Measurements from ENCODE around the gene DOCK8.

DOCK8 gene

GRCh38 chr9:450561-450960, 235.9 kb downstream of the DOCK8 start:
- in situ Hi-C loops (cut with MboI; ENCODE audit: low sequenced_read_pairs): no loop called here

- in situ Hi-C loops (cut with MboI; ENCODE audit: low sequenced_read_pairs): no loop called here
Observed at GRCh38 chr9:453832-454231, 239.2 kb downstream of the DOCK8 start.

- in situ Hi-C loops (cut with MboI; ENCODE audit: low sequenced_read_pairs): no loop called here
Observed at GRCh38 chr9:456365-456764, 241.7 kb downstream of the DOCK8 start.

GRCh38 chr9:458590-458989, 243.9 kb downstream of the DOCK8 start:
- in situ Hi-C loops (cut with MboI; ENCODE audit: low sequenced_read_pairs): no loop called here

GRCh38 chr9:459491-460444, 245.1 kb downstream of the DOCK8 start:
- in situ Hi-C loops (cut with MboI; ENCODE audit: low sequenced_read_pairs): no loop called here

GRCh38 chr9:462121-462520, 247.5 kb downstream of the DOCK8 start:
- in situ Hi-C loops (cut with MboI; ENCODE audit: low sequenced_read_pairs): no loop called here

GRCh38 chr9:462606-463005, 247.9 kb downstream of the DOCK8 start:
- in situ Hi-C loops (cut with MboI; ENCODE audit: low sequenced_read_pairs): no loop called here

- in situ Hi-C loops (cut with MboI; ENCODE audit: low sequenced_read_pairs): no loop called here
Observed at GRCh38 chr9:463455-464171, 248.9 kb downstream of the DOCK8 start.

- in situ Hi-C loops (cut with MboI; ENCODE audit: low sequenced_read_pairs): no loop called here
Observed at GRCh38 chr9:466747-467146, 252.1 kb downstream of the DOCK8 start.

GRCh38 chr9:468766-469426, 254.2 kb downstream of the DOCK8 start:
- in situ Hi-C loops (cut with MboI; ENCODE audit: low sequenced_read_pairs): no loop called here

GRCh38 chr9:469672-470551, 255.2 kb downstream of the DOCK8 start:
- in situ Hi-C loops (cut with MboI; ENCODE audit: low sequenced_read_pairs): no loop called here

GRCh38 chr9:470552-471194, 256.0 kb downstream of the DOCK8 start:
- in situ Hi-C loops (cut with MboI; ENCODE audit: low sequenced_read_pairs): no loop called here

- in situ Hi-C loops (cut with MboI; ENCODE audit: low sequenced_read_pairs): no loop called here
Observed at GRCh38 chr9:471320-471719, 256.7 kb downstream of the DOCK8 start.

- in situ Hi-C loops (cut with MboI; ENCODE audit: low sequenced_read_pairs): no loop called here
Observed at GRCh38 chr9:472479-473075, 257.9 kb downstream of the DOCK8 start.

GRCh38 chr9:477193-477592, 262.5 kb downstream of the DOCK8 start:
- in situ Hi-C loops (cut with MboI; ENCODE audit: low sequenced_read_pairs): no loop called here

- in situ Hi-C loops (cut with MboI; ENCODE audit: low sequenced_read_pairs): no loop called here
Observed at GRCh38 chr9:479304-479970, 264.8 kb downstream of the DOCK8 start.

- in situ Hi-C loops (cut with MboI; ENCODE audit: low sequenced_read_pairs): no loop called here
Observed at GRCh38 chr9:479971-480350, 265.3 kb downstream of the DOCK8 start.

GRCh38 chr9:482739-483138, 268.1 kb downstream of the DOCK8 start:
- in situ Hi-C loops (cut with MboI; ENCODE audit: low sequenced_read_pairs): no loop called here

- in situ Hi-C loops (cut with MboI; ENCODE audit: low sequenced_read_pairs): no loop called here
Observed at GRCh38 chr9:486156-486555, 271.5 kb downstream of the DOCK8 start.
